Endothelial cell of umbilical vein (primary cell): ENCODE results near the gene PCBD2. TPM values are rescaled to one million over a fixed set of nuclear protein-coding genes. Genes with fewer than 3 reads are reported as not detected.

Source experiments
- BruUV-seq: library from RNA; stranded (reverse); fragments of 400-500 nt; replicated peaks from 2 replicates; lab custom pipeline; 2021; lab: Mats Ljungman, UMichigan
- CTCF ChIA-PET: fragments of 300-600, 350-600 bp; sonication (Branson Sonifier 250); formaldehyde crosslinking; loops from one replicate; lab custom pipeline; 2021; ENCODE audit warnings: antibody characterized with exemption, inconsistent platforms; lab: Charles Lee
- POLR2A ChIA-PET: fragments of 300-600, 350-600 bp; sonication (Branson Sonifier 250); formaldehyde crosslinking; loops from one replicate; lab custom pipeline; 2021; ENCODE audit warnings: antibody characterized with exemption, inconsistent platforms; lab: Charles Lee
- DNase-seq: peaks from one replicate; pipeline ENCODE4 v3.0.0-alpha.2; 2011; ENCODE audit warnings: low read depth, low spot score
- FAIRE-seq: peaks from 2 replicates; lab custom pipeline; 2011; peaks lifted over from hg19 to GRCh38; lab: Jason Lieb, UNC
- H2AFZ ChIP-seq: 2 replicates; pipeline ENCODE4 v1.6.0; 2012; ENCODE audit warnings: low read depth, low read length, control low read depth, inconsistent platforms
- H3K27ac ChIP-seq: 2 replicates; pipeline ENCODE4 v1.5.1; 2011; ENCODE audit warnings: low read depth, mild to moderate bottlenecking, control low read depth, low read length, moderate library complexity; ENCODE audit not compliant: insufficient read depth
- H3K27me3 ChIP-seq, 2 experiments: 2 replicates each; pipeline versions ENCODE4 v1.6.0 to v1.6.1; 2011; ENCODE audit warnings: low read length in 2 of 2, mixed read lengths in 1 of 2; ENCODE audit not compliant: control insufficient read depth in 2 of 2, insufficient read depth in 2 of 2
- H3K36me3 ChIP-seq, 2 experiments: 2 replicates in 1 of 2; 3 replicates in 1 of 2; pipeline ENCODE4 v1.5.1; 2011; ENCODE audit warnings: low read length in 2 of 2, mild to moderate bottlenecking in 1 of 2, moderate library complexity in 1 of 2; ENCODE audit not compliant: control insufficient read depth in 2 of 2, insufficient read depth in 2 of 2; ENCODE audit errors: extremely low read depth in 1 of 2
- H3K4me1 ChIP-seq: 3 replicates; pipeline ENCODE4 v1.5.1; 2011; ENCODE audit warnings: mild to moderate bottlenecking, low read length; ENCODE audit not compliant: control insufficient read depth, insufficient read depth; ENCODE audit errors: extremely low read depth
- H3K4me2 ChIP-seq: 2 replicates; pipeline ENCODE4 v1.6.1; 2011; ENCODE audit warnings: low read length, control low read depth, mixed read lengths; ENCODE audit not compliant: insufficient read depth
- H3K4me3 ChIP-seq, 3 experiments: fragments of 200-600 bp in 1 of 3; sonication (generic), shearing (Covaris generic) in 1 of 3; replicated peaks in 1 of 3; 2 replicates each; pipeline ENCODE4 v1.5.1; 2011 to 2016; ENCODE audit warnings: control low read depth in 3 of 3, low read length in 3 of 3, mild to moderate bottlenecking in 2 of 3, inconsistent platforms in 1 of 3, low read depth in 1 of 3, moderate library complexity in 1 of 3; ENCODE audit not compliant: insufficient read depth in 1 of 3
- H3K79me2 ChIP-seq: 2 replicates; pipeline ENCODE4 v1.6.0; 2012; ENCODE audit warnings: low read length, inconsistent platforms; ENCODE audit not compliant: control insufficient read depth, insufficient read depth
- H3K9ac ChIP-seq: replicated peaks from 2 replicates; pipeline ENCODE3; 2011; ENCODE audit warnings: low read length, control low read depth; ENCODE audit not compliant: insufficient read depth; ENCODE audit errors: extremely low read depth
- H3K9me1 ChIP-seq: replicated peaks from 3 replicates; pipeline ENCODE4 v1.6.0; 2011; ENCODE audit warnings: mild to moderate bottlenecking, low read length; ENCODE audit not compliant: control insufficient read depth, insufficient read depth; ENCODE audit errors: extremely low read depth
- H3K9me3 ChIP-seq: replicated peaks from 2 replicates; pipeline ENCODE4 v1.5.1; 2012; ENCODE audit warnings: low read length, inconsistent platforms; ENCODE audit not compliant: control insufficient read depth, insufficient read depth
- H4K20me1 ChIP-seq: replicated peaks from 2 replicates; pipeline ENCODE3; 2011; ENCODE audit warnings: mild to moderate bottlenecking, low read length; ENCODE audit not compliant: control insufficient read depth, insufficient read depth; ENCODE audit errors: extremely low read depth
- FOS ChIP-seq: IDR thresholded peaks from 2 replicates; pipeline ENCODE4 v1.6.1; 2011; ENCODE audit warnings: mild to moderate bottlenecking, low read length, moderate library complexity, borderline replicate concordance; ENCODE audit not compliant: insufficient read depth
- MYC ChIP-seq: IDR thresholded peaks from one replicate; pipeline ENCODE4 v1.6.1; 2011; ENCODE audit warnings: mild to moderate bottlenecking, low read depth, low read length
- POLR2A ChIP-seq: IDR thresholded peaks from 2 replicates; pipeline ENCODE4 v1.6.1; 2012; ENCODE audit warnings: low read depth, mild to moderate bottlenecking, control low read depth, low read length
- POLR2AphosphoS5 ChIP-seq: IDR thresholded peaks from 2 replicates; pipeline ENCODE4 v1.6.1; 2012; ENCODE audit warnings: low read depth, mild to moderate bottlenecking, control low read depth, low read length, moderate library complexity; ENCODE audit not compliant: insufficient read depth
- dilution Hi-C: fragments of 300-500 bp; cut with MboI; formaldehyde crosslinking; loops from one replicate; pipeline ENCODE4 v1.15.0; 2019; ENCODE audit warnings: low sequenced_read_pairs; ENCODE audit not compliant: extremely low pct_ligation_motif_present
- intact Hi-C: fragments of 100-400 bp; cut with micrococcal nuclease; formaldehyde crosslinking; loops from one replicate; pipeline ENCODE4 v1.10.0; 2022
- polyA plus RNA-seq, 4 experiments: library from polyadenylated mRNA; depleted of rRNA in 3 of 4; stranded (reverse) in 3 of 4; unstranded in 1 of 4; fragments of >200 nt; gene quantifications; 2 replicates each; pipeline versions ENCODE4 v1.2.1 to v1.2.3, GENCODE V29; 2011 to 2012; ENCODE audit warnings: missing spikeins in 1 of 4
- total RNA-seq: library from RNA; stranded (reverse); gene quantifications from 2 replicates; pipeline ENCODE4 v1.2.3, GENCODE V29; 2021
- TF ChIP-seq, protein P1 (sequence below), 2 donors: IDR thresholded peaks; 1 replicate in 1 of 2; 2 replicates in 1 of 2; pipeline ENCODE4 v1.5.1; 2011; ENCODE audit warnings: low read length in 2 of 2, mild to moderate bottlenecking in 2 of 2, moderate library complexity in 2 of 2, control low read depth in 1 of 2, inconsistent platforms in 1 of 2, low read depth in 1 of 2; ENCODE audit not compliant: insufficient read depth in 1 of 2; ENCODE audit errors: extremely low read depth in 1 of 2

Gene PCBD2
- total and polyA plus RNA-seq, 2 donors (not counting 3 experiments of a cell fraction or from before 2014, with no cell fraction given) = 4.0 to 10.7 TPM

DNA sequence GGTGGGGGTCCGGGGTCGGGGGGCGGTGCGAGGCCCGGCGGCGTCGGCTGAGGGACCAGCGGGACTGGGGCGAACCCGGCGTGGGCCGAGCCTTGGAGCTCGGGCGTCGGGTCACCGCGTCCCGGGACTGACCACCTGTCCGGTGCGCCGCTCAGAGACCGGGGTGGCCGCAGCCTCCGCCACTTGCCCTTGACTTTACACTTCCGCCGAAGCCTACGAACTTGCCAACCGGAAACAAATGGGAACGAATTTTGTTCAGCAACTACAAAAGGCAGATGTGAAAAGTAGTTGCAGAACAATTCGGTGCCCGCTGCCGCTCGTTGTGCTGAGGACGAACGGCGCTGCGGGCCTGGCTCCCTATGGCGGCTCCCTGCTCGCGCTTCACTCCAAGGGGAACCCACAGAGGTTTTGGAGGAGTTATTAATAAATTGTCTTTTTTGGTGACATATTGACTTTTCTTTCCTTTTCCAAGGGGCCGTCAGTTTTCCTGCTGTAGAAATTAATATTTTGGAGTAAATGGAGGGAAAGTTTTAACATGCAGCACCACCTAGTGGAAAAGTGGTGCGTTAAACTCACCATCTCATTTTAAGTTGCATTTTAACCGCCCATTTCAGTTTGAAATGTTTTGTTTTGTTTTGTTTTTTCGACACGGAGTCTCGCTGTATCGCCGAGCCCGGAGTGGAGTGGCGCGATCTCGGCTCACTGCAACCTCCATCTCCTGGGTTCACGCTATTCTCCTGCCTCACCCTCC is 490 bp downstream of the PCBD2 start:
- no peaks in the 10 kb centered on the region for H3K9me3 ChIP-seq
- peaks cover 0 to 2% of the 10 kb centered on the region in 2 experiments for H3K36me3 ChIP-seq
- H2AFZ ChIP-seq = peak overlapping the region; percentile 66
- intact Hi-C loops (loop anchor here (1.0 kb wide), 5 partner anchors 31 to 286 kb away; partner anchors contain the start of genes C5orf24, CAMLG and TXNDC15), dilution Hi-C loops (no loop called here)
- H3K4me2 ChIP-seq = peak overlapping the region; percentile 41
- peaks cover 2% of the 10 kb centered on the region for H3K79me2 ChIP-seq
- no peaks in the 10 kb centered on the region for H4K20me1 ChIP-seq
- peak overlapping the region; percentile 85 for H3K27ac ChIP-seq
- POLR2A ChIA-PET = interaction anchor here (1.3 to 1.9 kb wide), 2 partner anchors 60 to 166 kb away, joined by 4 to 6 read pairs; partner anchors contain the start of genes C5orf24 and CAMLG
- H3K9me1 ChIP-seq = no peaks in the 10 kb centered on the region
- TF ChIP-seq, protein P1, sequence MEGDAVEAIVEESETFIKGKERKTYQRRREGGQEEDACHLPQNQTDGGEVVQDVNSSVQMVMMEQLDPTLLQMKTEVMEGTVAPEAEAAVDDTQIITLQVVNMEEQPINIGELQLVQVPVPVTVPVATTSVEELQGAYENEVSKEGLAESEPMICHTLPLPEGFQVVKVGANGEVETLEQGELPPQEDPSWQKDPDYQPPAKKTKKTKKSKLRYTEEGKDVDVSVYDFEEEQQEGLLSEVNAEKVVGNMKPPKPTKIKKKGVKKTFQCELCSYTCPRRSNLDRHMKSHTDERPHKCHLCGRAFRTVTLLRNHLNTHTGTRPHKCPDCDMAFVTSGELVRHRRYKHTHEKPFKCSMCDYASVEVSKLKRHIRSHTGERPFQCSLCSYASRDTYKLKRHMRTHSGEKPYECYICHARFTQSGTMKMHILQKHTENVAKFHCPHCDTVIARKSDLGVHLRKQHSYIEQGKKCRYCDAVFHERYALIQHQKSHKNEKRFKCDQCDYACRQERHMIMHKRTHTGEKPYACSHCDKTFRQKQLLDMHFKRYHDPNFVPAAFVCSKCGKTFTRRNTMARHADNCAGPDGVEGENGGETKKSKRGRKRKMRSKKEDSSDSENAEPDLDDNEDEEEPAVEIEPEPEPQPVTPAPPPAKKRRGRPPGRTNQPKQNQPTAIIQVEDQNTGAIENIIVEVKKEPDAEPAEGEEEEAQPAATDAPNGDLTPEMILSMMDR (IDR thresholded peaks at IDR 0.05; ENCODE audit: extremely low read depth in 1 of 2, insufficient read depth in 1 of 2, low read depth in 1 of 2, low read length in 2 of 2) = peak; percentile 42 to 48
- TF ChIP-seq POLR2AphosphoS5 = no peak
- DNase-seq (peak; percentile 82), FAIRE-seq (peak; percentile 86)
- CTCF ChIA-PET = interaction anchor here (0.8 to 3.1 kb wide), 22 partner anchors 12 to 602 kb away, joined by 3 to 25 read pairs (median 5); partner anchors contain the start of genes C5orf24, CAMLG, DDX46 and TXNDC15
- peak overlapping the region; percentile 8 to 71 (median 66) for H3K4me3 ChIP-seq
- TSS peak; percentile 43 for BruUV-seq
- H3K4me1 ChIP-seq = no peaks in the 10 kb centered on the region
- H3K27me3 ChIP-seq = no peaks in the 10 kb centered on the region
- H3K9ac ChIP-seq = peak overlapping the region; percentile 87

DNA sequence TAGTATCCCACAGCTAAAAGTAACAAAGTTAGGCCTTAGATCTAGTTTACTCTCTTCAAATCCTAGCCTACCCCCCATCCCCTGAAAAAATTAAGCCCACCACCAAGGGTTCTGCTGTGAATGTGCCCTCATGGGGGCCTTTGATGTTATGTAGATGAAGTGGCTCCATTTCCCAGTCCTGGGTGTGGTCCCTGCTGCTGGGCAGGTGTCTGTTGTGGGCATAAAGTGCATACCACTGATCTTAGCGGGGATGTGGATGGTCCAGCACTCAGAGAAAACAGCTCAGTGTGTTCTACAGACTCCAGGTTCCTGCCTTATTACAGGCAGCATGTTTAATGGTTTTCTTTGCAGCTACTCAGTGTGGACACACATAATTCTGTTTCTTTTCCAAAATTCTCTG is 1.9 kb downstream of the PCBD2 start:
- no peaks in the 10 kb centered on the region for H3K9me3 ChIP-seq

More for the DNA sequence above, 1.9 kb downstream of the PCBD2 start:
- no TSS peak for BruUV-seq
- H3K36me3 ChIP-seq = peaks cover 2 to 3% of the 10 kb centered on the region in 2 experiments
- H3K4me2 ChIP-seq = no peak overlapping the region
- peaks cover 2% of the 10 kb centered on the region for H3K79me2 ChIP-seq
- TF ChIP-seq POLR2A (no peak), FOS (no peak), MYC (no peak)
- TF ChIP-seq, protein P1 (IDR thresholded peaks at IDR 0.05; ENCODE audit: extremely low read depth in 1 of 2, insufficient read depth in 1 of 2, low read depth in 1 of 2, low read length in 2 of 2) = no peak
- ChIA-PET CTCF (interaction anchor here (3.1 kb wide), 1 partner anchor 122 kb away, joined by 25 read pairs; no protein-coding TSS in a partner anchor), POLR2A (no interaction called here)
- FAIRE-seq = no peak
- H3K27ac ChIP-seq = no peak overlapping the region
- dilution Hi-C loops (no loop called here), intact Hi-C loops (no loop called here)
- no peak for DNase-seq
- H3K4me3 ChIP-seq = no peak overlapping the region
- H3K9ac ChIP-seq = no peak overlapping the region
- no peak overlapping the region for H2AFZ ChIP-seq
- H3K4me1 ChIP-seq = no peaks in the 10 kb centered on the region
- H3K27me3 ChIP-seq = no peaks in the 10 kb centered on the region
- H3K9me1 ChIP-seq = no peaks in the 10 kb centered on the region
- no peaks in the 10 kb centered on the region for H4K20me1 ChIP-seq
